ENCODE measurements around the gene CNNM4.

CNNM4 gene

GRCh38 chr2:96839875-96840850 is 79.5 kb downstream of the CNNM4 start:
- peak overlapping the region; percentile 40 for H3K4me3 Mint-ChIP-seq
- no peak overlapping the region for H3K27ac Mint-ChIP-seq
- H3K9me3 Mint-ChIP-seq (ENCODE audit: low read depth): no peaks in the 10 kb centered on the region
- H3K36me3 Mint-ChIP-seq: no peaks in the 10 kb centered on the region
- H3K27me3 Mint-ChIP-seq: no peaks in the 10 kb centered on the region
- peaks cover 11% of the 10 kb centered on the region for H3K4me1 Mint-ChIP-seq (ENCODE audit: low read depth)

DNA sequence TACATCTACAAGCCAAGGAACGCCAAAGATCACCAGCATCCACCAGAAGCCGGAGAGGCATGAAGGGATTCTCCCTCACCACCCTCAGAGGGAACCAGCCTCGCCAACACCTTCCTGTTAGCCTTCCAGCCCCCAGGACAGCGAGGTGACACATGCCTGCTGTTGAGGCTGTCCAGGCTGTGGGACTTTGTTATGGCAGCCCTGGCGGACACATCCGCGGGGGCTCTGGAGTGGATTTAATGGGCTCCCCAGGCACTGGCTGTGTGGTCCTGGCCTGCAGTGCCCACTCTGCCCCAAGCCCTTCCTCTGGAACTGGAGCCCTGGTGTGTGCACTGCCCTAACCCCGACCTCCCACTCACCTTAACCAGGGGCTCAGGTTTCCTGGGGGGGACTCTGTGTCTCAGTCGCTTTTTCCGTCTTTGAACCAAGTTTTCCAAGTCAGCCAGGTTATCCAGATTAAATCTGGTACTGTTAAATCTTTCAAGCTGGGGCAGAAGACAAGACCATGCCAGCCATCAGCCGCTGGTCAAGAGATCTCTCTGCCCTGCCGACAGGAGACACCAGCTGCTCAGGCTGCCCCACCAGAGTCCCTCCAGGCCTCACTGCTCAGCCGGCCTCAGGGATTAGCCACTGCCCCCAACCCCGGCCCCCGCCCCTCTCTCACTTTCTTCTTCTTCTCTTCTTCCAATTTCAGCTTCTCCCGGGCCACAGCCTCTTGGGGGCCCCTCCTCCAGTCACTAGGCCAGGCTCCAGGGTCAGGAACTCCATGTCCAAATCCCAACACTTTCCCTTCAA is 81.2 kb downstream of the CNNM4 start:
- Mint-ChIP-seq H3K27ac (no peak overlapping the region), H3K4me3 (no peak overlapping the region), H3K9me3 (ENCODE audit: low read depth) (no peaks in the 10 kb centered on the region), H3K4me1 (ENCODE audit: low read depth) (peaks cover 11% of the 10 kb centered on the region), H3K27me3 (no peaks in the 10 kb centered on the region), H3K36me3 (peaks cover 2% of the 10 kb centered on the region)

GRCh38 chr2:96842600-96842999 is 81.9 kb downstream of the CNNM4 start:
- peaks cover 11% of the 10 kb centered on the region for H3K4me1 Mint-ChIP-seq (ENCODE audit: low read depth)
- no peak overlapping the region for H3K27ac Mint-ChIP-seq
- H3K9me3 Mint-ChIP-seq (ENCODE audit: low read depth): no peaks in the 10 kb centered on the region
- H3K4me3 Mint-ChIP-seq: no peak overlapping the region
- peaks cover 3% of the 10 kb centered on the region for H3K36me3 Mint-ChIP-seq
- no peaks in the 10 kb centered on the region for H3K27me3 Mint-ChIP-seq

DNA sequence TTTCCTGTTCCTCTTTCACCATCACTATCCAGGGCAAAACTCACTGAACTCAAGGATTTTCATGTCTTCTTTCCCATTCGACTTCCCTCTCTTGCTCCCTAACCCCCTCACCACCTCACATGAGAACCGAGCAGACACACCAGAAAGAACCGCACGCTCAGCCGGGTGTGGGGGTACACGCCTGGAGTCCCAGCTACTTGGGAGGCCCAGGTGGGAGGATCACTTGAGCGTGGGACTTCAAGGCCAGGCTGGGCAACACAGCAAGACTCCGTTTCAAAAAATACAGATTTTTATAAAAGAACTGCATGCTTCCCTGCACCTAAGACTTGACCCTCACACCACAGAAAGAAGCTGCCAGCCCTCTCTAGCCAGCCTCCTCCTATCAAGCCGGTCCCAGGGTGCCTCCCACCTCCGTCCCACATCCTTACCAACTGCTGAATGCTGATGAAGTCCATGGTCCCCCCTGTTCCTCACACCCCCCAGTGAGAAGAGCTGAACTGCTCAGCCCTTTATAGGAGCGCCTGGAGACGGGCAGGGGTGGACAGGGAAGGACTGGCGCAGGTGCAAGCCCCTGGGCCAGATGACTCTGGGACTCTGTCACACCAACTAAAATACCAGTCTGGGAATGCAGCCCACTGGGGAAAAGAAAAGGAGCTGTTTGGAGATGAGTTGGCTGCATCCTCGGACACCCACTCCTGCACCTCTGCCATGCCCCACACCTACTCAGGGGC is 83.0 kb downstream of the CNNM4 start, which contains the start of gene ANKRD23:
Gene ANKRD23, minus strand, starts transcription at position 484 of the 731 bp plus-strand sequence. Its CDS starts 29 bp downstream, at position 455.
- Mint-ChIP-seq H3K4me1 (ENCODE audit: low read depth) (peaks cover 11% of the 10 kb centered on the region), H3K4me3 (no peak within 1 kb of the TSS), H3K9me3 (ENCODE audit: low read depth) (no peaks in the 10 kb centered on the region), H3K27me3 (no peaks in the 10 kb centered on the region), H3K27ac (no peak within 1 kb of the TSS), H3K36me3 (peaks cover 3% of the 10 kb centered on the region)

GRCh38 chr2:96844405-96844808 is 83.7 kb downstream of the CNNM4 start:
- Mint-ChIP-seq H3K4me3 (no peak overlapping the region), H3K4me1 (ENCODE audit: low read depth) (peaks cover 9% of the 10 kb centered on the region), H3K9me3 (ENCODE audit: low read depth) (no peaks in the 10 kb centered on the region), H3K36me3 (peaks cover 3% of the 10 kb centered on the region), H3K27me3 (no peaks in the 10 kb centered on the region), H3K27ac (no peak overlapping the region)

DNA sequence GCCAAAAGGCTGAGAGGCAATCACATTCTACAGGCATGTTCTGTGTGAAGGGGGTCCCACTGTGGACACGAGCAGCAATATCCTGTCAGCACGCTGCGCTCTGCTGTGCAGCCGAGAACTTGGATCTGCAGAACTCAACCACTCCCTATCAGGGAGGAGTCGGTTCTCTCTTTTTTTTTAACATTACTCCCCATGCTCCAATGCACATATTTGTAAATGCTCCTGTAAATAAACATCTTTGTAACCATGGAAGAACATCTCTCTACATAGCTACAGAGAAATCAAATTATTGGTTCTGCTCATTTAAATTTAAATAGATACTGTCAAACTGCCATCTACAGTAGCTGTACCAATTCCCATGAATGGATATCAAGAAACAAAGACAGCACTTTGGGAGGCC is 86.1 kb downstream of the CNNM4 start:
- Mint-ChIP-seq H3K4me3 (no peak overlapping the region), H3K27ac (no peak overlapping the region), H3K9me3 (ENCODE audit: low read depth) (no peaks in the 10 kb centered on the region), H3K27me3 (no peaks in the 10 kb centered on the region), H3K4me1 (ENCODE audit: low read depth) (no peaks in the 10 kb centered on the region), H3K36me3 (peaks cover 3% of the 10 kb centered on the region)

DNA sequence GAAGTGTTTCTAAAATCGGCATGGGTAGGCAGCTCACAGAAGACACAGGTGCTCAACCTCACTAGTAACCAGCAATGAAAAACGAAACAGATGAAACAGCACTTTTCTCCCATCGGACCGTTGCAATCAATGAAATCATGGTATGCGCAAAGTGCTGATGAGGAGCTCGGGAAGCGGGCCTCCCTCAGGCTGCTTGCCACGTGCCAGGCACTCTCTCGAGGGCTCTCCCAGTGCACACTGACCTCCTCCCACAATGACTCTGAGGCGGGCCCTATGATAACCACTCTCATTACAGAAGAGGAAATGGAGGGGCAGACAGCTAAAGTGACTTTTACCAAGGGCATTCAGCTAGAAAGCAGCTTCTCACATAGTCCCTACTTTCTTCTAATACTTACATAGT is 86.9 kb downstream of the CNNM4 start:
- peaks cover 3% of the 10 kb centered on the region for H3K36me3 Mint-ChIP-seq
- H3K27ac Mint-ChIP-seq: no peak overlapping the region
- no peaks in the 10 kb centered on the region for H3K27me3 Mint-ChIP-seq

GRCh38 chr2:96848264-96848663 is 87.6 kb downstream of the CNNM4 start:
- Mint-ChIP-seq H3K27ac (no peak overlapping the region), H3K4me3 (no peak overlapping the region), H3K27me3 (no peaks in the 10 kb centered on the region), H3K9me3 (ENCODE audit: low read depth) (no peaks in the 10 kb centered on the region), H3K4me1 (ENCODE audit: low read depth) (peaks cover 3% of the 10 kb centered on the region), H3K36me3 (peaks cover 7% of the 10 kb centered on the region)

More for the DNA sequence above, 86.9 kb downstream of the CNNM4 start:
- Mint-ChIP-seq H3K4me1 (ENCODE audit: low read depth) (no peaks in the 10 kb centered on the region), H3K9me3 (ENCODE audit: low read depth) (no peaks in the 10 kb centered on the region), H3K4me3 (no peak overlapping the region)

DNA sequence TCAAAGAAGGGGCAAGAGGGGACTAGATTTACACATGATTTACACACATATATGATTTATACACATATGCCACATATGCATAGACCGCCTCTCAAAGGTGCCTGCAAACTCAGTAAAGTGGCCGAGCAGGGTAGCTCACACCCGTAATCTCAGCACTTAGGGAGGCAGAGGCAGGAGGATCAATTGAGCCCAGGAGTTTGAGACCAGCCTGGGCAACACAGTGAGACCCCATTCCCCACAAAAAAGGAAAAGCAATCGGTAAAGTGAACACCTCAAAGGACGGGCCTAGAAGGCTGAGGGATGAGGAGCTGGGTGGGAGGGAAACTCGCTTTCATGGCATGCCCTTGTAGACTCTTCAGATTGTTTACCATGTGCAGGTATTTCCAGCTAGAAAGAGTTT is 92.0 kb downstream of the CNNM4 start:
- no peak overlapping the region for H3K4me3 Mint-ChIP-seq
- peaks cover 4% of the 10 kb centered on the region for H3K36me3 Mint-ChIP-seq
- peaks cover 20% of the 10 kb centered on the region for H3K4me1 Mint-ChIP-seq (ENCODE audit: low read depth)
- H3K27me3 Mint-ChIP-seq: no peaks in the 10 kb centered on the region
- H3K9me3 Mint-ChIP-seq (ENCODE audit: low read depth): no peaks in the 10 kb centered on the region
- no peak overlapping the region for H3K27ac Mint-ChIP-seq

DNA sequence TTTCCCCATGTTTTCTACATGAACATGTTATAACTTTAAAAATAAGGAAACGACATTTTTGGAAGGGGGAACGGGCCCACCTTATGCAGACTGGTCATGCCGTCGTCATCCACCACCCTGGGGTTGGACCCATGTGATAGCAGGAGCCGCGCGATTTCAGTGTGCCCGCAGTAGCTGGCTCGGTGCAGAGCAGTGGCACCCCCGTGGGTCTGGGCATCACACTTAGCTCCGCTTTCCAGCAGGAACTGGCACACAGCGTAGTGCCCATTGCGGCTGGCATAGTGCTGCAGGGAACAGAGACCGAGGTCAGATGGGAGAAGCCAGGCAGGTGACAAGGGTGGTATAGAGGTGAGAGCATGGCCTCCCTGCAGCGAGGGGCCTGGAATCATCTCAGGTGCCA is 92.6 kb downstream of the CNNM4 start:
- H3K4me1 Mint-ChIP-seq (ENCODE audit: low read depth): peaks cover 20% of the 10 kb centered on the region
- no peak overlapping the region for H3K27ac Mint-ChIP-seq
- no peaks in the 10 kb centered on the region for H3K9me3 Mint-ChIP-seq (ENCODE audit: low read depth)
- H3K27me3 Mint-ChIP-seq: no peaks in the 10 kb centered on the region
- no peak overlapping the region for H3K4me3 Mint-ChIP-seq
- H3K36me3 Mint-ChIP-seq: peaks cover 4% of the 10 kb centered on the region

DNA sequence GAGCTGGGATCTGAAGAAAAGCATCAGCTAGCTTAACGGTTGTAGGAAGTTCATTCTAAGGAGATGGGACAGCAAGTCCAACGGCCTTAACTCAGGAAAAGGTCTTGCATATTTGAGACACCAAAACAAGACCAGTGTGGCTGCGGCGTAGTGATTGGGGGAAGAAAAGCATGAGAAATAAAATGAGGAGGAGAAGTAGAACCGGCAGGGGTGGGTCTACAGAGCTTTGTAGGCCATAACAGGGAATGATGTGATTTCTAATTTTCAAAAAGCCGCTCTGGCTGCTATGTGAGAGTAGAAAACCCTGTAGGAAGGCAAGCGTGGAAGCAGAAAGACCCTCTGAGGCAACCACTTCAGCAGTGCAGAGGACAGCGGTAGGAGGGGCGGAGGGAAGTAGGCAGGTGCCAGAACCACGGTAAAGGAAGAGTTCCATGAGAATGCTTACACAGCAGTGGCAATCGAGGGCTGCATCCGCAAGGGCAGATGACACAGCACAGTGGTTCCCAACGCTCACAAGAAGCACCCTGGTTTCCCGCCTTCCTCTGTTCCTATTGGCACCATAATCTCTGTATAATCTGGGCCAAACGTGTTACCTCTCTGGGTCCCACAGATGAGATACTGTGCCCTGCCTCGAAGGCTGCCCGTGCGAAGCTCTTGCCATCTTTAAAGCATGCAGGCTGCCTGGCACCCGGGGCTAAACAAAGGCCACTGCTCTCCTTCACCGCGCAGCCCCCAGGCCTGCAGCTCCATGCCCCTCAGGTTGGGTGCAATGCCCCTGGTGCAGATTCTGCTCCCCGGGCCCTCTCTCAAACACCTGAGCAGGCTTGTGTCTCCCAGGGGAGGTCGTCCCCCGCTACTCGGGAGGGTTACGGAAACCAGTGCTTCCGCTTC is 96.3 kb downstream of the CNNM4 start:
- Mint-ChIP-seq H3K4me3 (peak overlapping the region; percentile 87), H3K4me1 (ENCODE audit: low read depth) (peaks cover 40% of the 10 kb centered on the region), H3K27ac (peak overlapping the region; percentile 75), H3K27me3 (no peaks in the 10 kb centered on the region), H3K36me3 (peaks cover 4% of the 10 kb centered on the region), H3K9me3 (ENCODE audit: low read depth) (no peaks in the 10 kb centered on the region)

- Mint-ChIP-seq H3K36me3 (peaks cover 3% of the 10 kb centered on the region), H3K27ac (peak within 1 kb of the TSS; percentile 75), H3K27me3 (no peaks in the 10 kb centered on the region), H3K4me3 (peak within 1 kb of the TSS; percentile 87), H3K4me1 (ENCODE audit: low read depth) (peaks cover 41% of the 10 kb centered on the region), H3K9me3 (ENCODE audit: low read depth) (no peaks in the 10 kb centered on the region)
Observed at GRCh38 chr2:96857667-96858372, 97.1 kb downstream of the CNNM4 start, which contains the start of gene ANKRD39. TSS of gene ANKRD39 (minus strand) at chr2:96858016. CDS start at chr2:96857987, 29 bp downstream.

- Mint-ChIP-seq H3K4me3 (peak overlapping the region; percentile 52), H3K27me3 (no peaks in the 10 kb centered on the region), H3K36me3 (no peaks in the 10 kb centered on the region), H3K4me1 (ENCODE audit: low read depth) (peaks cover 38% of the 10 kb centered on the region), H3K9me3 (ENCODE audit: low read depth) (no peaks in the 10 kb centered on the region), H3K27ac (peak overlapping the region; percentile 28)
Observed at GRCh38 chr2:96859099-96859649, 98.5 kb downstream of the CNNM4 start.
